ENCODE measurements around the gene FNIP1. TPM values are rescaled to one million over a fixed set of nuclear protein-coding genes. Genes with fewer than 3 reads are reported as not detected.

The FNIP1 gene
- total and polyA plus RNA-seq, 9 of the 15 experiments (the other 6 are each of a cell fraction or from before 2014, with no cell fraction given): 5.0 to 32.8 (median 18.4) TPM

DNA sequence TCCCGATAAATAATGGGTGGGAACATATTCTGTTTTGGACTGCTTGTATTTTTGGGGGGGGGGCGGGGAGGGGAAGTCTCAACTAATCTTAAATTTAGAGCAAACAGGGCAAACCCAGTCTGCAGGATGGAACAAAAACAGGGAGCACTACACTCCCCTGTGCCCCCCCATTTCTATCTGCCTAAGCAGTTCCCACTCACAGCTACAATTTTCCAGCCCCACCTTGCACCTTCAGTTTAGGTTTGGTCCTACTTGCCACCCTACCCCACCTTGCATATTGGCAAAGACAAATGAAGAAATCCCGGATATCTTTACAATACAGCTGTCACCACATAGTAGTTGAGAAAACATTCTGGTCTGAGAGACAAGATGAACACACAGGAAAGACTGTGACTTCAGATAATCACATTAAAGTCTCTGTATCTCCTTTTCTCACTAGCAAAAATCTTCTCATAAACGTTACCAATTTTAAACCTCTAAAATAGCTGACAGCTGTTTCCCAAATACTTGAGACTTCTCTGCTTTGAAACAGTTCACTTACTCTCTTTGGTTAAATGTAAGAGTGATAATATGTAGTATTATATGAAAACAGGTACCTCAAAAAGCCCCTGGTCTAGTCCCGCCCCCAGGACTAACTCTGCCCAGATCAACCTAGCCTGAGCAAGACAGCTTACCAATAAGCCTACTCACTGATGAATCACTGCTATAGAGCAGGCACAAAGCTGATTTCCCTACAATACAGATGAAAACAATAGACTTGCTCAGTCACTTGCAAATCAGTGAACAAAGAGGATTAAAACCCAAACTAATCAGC, 156.6 kb downstream of the FNIP1 start (continued):
- TF ChIP-seq, protein P1, sequence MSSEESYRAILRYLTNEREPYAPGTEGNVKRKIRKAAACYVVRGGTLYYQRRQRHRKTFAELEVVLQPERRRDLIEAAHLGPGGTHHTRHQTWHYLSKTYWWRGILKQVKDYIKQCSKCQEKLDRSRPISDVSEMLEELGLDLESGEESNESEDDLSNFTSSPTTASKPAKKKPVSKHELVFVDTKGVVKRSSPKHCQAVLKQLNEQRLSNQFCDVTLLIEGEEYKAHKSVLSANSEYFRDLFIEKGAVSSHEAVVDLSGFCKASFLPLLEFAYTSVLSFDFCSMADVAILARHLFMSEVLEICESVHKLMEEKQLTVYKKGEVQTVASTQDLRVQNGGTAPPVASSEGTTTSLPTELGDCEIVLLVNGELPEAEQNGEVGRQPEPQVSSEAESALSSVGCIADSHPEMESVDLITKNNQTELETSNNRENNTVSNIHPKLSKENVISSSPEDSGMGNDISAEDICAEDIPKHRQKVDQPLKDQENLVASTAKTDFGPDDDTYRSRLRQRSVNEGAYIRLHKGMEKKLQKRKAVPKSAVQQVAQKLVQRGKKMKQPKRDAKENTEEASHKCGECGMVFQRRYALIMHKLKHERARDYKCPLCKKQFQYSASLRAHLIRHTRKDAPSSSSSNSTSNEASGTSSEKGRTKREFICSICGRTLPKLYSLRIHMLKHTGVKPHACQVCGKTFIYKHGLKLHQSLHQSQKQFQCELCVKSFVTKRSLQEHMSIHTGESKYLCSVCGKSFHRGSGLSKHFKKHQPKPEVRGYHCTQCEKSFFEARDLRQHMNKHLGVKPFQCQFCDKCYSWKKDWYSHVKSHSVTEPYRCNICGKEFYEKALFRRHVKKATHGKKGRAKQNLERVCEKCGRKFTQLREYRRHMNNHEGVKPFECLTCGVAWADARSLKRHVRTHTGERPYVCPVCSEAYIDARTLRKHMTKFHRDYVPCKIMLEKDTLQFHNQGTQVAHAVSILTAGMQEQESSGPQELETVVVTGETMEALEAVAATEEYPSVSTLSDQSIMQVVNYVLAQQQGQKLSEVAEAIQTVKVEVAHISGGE (CRISPR knock-in tag; IDR thresholded peaks at IDR 0.05): no peak
- TF ChIP-seq WHSC1 (IDR thresholded peaks at IDR 0.05; ENCODE audit: low read length): no peak
- no peak for TF ChIP-seq TSC22D4 (tag; IDR thresholded peaks at IDR 0.05)
- no peak for TF ChIP-seq POLR2G (IDR thresholded peaks at IDR 0.05; ENCODE audit: low read depth, low read length)
- no peak for TF ChIP-seq CHD4 (IDR thresholded peaks at IDR 0.05; ENCODE audit: insufficient read depth, insufficient replicate concordance, low read depth, low read length, poor library complexity, severe bottlenecking)
- TF ChIP-seq, protein P2, sequence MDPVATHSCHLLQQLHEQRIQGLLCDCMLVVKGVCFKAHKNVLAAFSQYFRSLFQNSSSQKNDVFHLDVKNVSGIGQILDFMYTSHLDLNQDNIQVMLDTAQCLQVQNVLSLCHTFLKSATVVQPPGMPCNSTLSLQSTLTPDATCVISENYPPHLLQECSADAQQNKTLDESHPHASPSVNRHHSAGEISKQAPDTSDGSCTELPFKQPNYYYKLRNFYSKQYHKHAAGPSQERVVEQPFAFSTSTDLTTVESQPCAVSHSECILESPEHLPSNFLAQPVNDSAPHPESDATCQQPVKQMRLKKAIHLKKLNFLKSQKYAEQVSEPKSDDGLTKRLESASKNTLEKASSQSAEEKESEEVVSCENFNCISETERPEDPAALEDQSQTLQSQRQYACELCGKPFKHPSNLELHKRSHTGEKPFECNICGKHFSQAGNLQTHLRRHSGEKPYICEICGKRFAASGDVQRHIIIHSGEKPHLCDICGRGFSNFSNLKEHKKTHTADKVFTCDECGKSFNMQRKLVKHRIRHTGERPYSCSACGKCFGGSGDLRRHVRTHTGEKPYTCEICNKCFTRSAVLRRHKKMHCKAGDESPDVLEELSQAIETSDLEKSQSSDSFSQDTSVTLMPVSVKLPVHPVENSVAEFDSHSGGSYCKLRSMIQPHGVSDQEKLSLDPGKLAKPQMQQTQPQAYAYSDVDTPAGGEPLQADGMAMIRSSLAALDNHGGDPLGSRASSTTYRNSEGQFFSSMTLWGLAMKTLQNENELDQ (CRISPR knock-in tag; IDR thresholded peaks at IDR 0.05; ENCODE audit: borderline replicate concordance): no peak
- peak; percentile 39; the same call in 1 of the 2 replicates for TF ChIP-seq POLR2A (conservative IDR thresholded peaks at IDR 0.05)
- TF ChIP-seq SMARCA4 (IDR thresholded peaks at IDR 0.05): peak; percentile 61
- TF ChIP-seq, protein P3, sequence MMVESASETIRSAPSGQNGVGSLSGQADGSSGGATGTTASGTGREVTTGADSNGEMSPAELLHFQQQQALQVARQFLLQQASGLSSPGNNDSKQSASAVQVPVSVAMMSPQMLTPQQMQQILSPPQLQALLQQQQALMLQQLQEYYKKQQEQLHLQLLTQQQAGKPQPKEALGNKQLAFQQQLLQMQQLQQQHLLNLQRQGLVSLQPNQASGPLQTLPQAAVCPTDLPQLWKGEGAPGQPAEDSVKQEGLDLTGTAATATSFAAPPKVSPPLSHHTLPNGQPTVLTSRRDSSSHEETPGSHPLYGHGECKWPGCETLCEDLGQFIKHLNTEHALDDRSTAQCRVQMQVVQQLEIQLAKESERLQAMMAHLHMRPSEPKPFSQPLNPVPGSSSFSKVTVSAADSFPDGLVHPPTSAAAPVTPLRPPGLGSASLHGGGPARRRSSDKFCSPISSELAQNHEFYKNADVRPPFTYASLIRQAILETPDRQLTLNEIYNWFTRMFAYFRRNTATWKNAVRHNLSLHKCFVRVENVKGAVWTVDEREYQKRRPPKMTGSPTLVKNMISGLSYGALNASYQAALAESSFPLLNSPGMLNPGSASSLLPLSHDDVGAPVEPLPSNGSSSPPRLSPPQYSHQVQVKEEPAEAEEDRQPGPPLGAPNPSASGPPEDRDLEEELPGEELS (CRISPR knock-in tag; IDR thresholded peaks at IDR 0.05; ENCODE audit: borderline replicate concordance): no peak
- TF ChIP-seq ELF1 (tag; IDR thresholded peaks at IDR 0.05): no peak
- peak; percentile 80 for TF ChIP-seq NCOR1 (IDR thresholded peaks at IDR 0.05)
- 0 out of 4 replicates have a peak, but pooled peaks of 1 of the 2 experiments have one; percentile 11 for TF ChIP-seq NRF1 (conservative IDR thresholded peaks at IDR 0.05 in 1 of 2, IDR thresholded peaks at IDR 0.05 in 1 of 2)
- peak; percentile 81 for TF ChIP-seq DPF2 (IDR thresholded peaks at IDR 0.05)
- peak in 1 of 2 experiments; percentile 83; a peak in 1 of 4 replicates for TF ChIP-seq RCOR1 (IDR thresholded peaks at IDR 0.05; ENCODE audit: borderline replicate concordance in 1 of 2, low read depth in 2 of 2, low read length in 2 of 2)
- TF ChIP-seq CBFA2T2 (conservative IDR thresholded peaks at IDR 0.05): peak; percentile 88
- 0 out of 2 replicates have a peak, but pooled peaks have one; percentile 54 for TF ChIP-seq ZBTB17 (CRISPR knock-in tag; IDR thresholded peaks at IDR 0.05)
- TF ChIP-seq CHD1 (IDR thresholded peaks at IDR 0.05; ENCODE audit: low read length): no peak
- TF ChIP-seq RAD51 (IDR thresholded peaks at IDR 0.05; ENCODE audit: borderline replicate concordance, low read depth): no peak
- no peak for TF ChIP-seq EHMT2 (IDR thresholded peaks at IDR 0.05)

All from K562 (cell line).